Natural killer cell (primary cell): Measurements from ENCODE around the gene MET. TPM values are rescaled to one million over a fixed set of nuclear protein-coding genes. Genes with fewer than 3 reads are reported as not detected.

Experiments used
- ATAC-seq, 3 donors: fragments of 150-1000 bp in 2 of 3; fragments of 200-7000 bp in 1 of 3; cut with Tn5 transposase; 1 replicate in 1 of 3; 2 replicates in 2 of 3; pipeline ENCODE4 v1.10.0; 2021; ENCODE audit warnings: mild to moderate bottlenecking in 2 of 3, moderate library complexity in 2 of 3
- DNase-seq, 2 donors: peaks; one replicate each; pipeline versions ENCODE4 v3.0.0 to v3.0.0-alpha.2; 2013 to 2021; ENCODE audit warnings: mixed read lengths in 1 of 2
- H3K27ac ChIP-seq: one replicate; pipeline ENCODE4 v1.5.1; 2013; ENCODE audit warnings: mild to moderate bottlenecking, low read length
- H3K27me3 ChIP-seq: one replicate; pipeline ENCODE4 v1.6.1; 2013; ENCODE audit warnings: low read length; ENCODE audit not compliant: control insufficient read depth, insufficient read depth
- H3K36me3 ChIP-seq: one replicate; pipeline ENCODE4 v1.6.1; 2013; ENCODE audit warnings: low read length; ENCODE audit not compliant: control insufficient read depth, insufficient read depth
- H3K4me1 ChIP-seq: one replicate; pipeline ENCODE4 v1.6.1; 2013; ENCODE audit warnings: low read length; ENCODE audit not compliant: control insufficient read depth, insufficient read depth
- H3K4me3 ChIP-seq: one replicate; pipeline ENCODE4 v1.5.1; 2013; ENCODE audit warnings: low read length
- H3K9me3 ChIP-seq: one replicate; pipeline ENCODE4 v1.6.1; 2013; ENCODE audit warnings: low read length; ENCODE audit not compliant: control insufficient read depth, insufficient read depth
- H3K27ac Mint-ChIP-seq, 2 donors: one replicate each; pipeline ENCODE4 v1.8.0; 2022; ENCODE audit warnings: mild to moderate bottlenecking in 2 of 2, mixed read lengths in 2 of 2, moderate library complexity in 1 of 2
- H3K27me3 Mint-ChIP-seq, 2 donors: one replicate each; pipeline ENCODE4 v1.8.0; 2022; ENCODE audit warnings: low read depth in 2 of 2, mixed read lengths in 2 of 2
- H3K36me3 Mint-ChIP-seq: one replicate; pipeline ENCODE4 v1.8.0; 2022; ENCODE audit warnings: mixed read lengths
- H3K4me1 Mint-ChIP-seq, 2 donors: one replicate each; pipeline ENCODE4 v1.8.0; 2022; ENCODE audit warnings: mixed read lengths in 2 of 2
- H3K4me3 Mint-ChIP-seq: one replicate; pipeline ENCODE4 v1.8.0; 2022; ENCODE audit warnings: mild to moderate bottlenecking, moderate library complexity, mixed read lengths
- H3K9me3 Mint-ChIP-seq, 2 donors: one replicate each; pipeline ENCODE4 v1.8.0; 2022; ENCODE audit warnings: mixed read lengths in 2 of 2
- WGBS: methylation state at CpG from one replicate; pipeline ENCODE4 v1.1.7; 2013; ENCODE audit warnings: missing lambda C conversion rate; ENCODE audit not compliant: insufficient coverage; 5-methylcytosine and 5-hydroxymethylcytosine counted together
- intact Hi-C: fragments of 100-400 bp; cut with micrococcal nuclease; formaldehyde crosslinking; loops from one replicate; pipeline ENCODE4 v1.14.2; 2022
- total RNA-seq, 4 donors: library from RNA; stranded (reverse); fragments of 120-200 nt in 1 of 4; gene quantifications; one replicate each; pipeline versions ENCODE4 v1.2.3 to v1.2.4, GENCODE V29; 2013 to 2022
- TF ChIP-seq, protein P1 (sequence below): fragments of 200-600 bp; IDR thresholded peaks from one replicate; pipeline ENCODE4 v1.8.0; 2022; ENCODE audit warnings: antibody characterized with exemption

MET gene
- total RNA-seq, 3 donors from 2014 or later (not counting 1 experiment from before 2014, with no cell fraction given): 0.16 TPM; not detected in 2

DNA sequence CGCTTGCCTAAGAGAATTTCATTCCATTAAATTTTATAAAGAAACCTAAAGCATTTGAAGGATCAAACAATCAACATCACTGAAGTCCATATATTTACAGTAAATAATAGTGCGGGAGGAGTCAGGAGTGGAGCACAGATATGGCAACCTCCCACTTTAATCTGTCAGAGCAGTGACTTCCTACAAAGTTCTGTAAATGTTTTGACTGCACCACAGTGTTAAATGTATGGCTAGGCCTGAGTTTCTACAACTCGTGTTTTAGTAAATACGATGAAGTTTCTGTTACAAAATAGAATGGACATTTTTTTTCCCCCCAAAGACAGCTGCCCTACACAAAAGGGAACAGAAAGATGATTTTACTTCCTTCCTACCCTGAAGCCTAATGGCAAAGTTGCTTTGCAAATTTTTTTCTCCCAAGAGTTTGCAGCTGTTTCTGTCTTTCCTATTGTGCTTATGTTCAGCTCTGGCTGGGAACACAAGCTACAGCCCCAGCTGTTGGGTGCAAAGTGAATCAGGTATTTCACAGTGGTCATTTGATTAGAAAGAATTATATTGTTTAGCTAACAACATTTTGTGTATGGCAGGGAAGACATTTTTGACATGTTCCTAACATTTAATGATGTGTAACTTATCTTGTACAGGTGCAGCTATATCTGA, 62.1 kb downstream of the MET start:
- H3K27me3 Mint-ChIP-seq: peaks cover 10 to 18% of the 10 kb centered on the region in 2 donors
- Histone ChIP-seq H3K4me1 (no peaks in the 10 kb centered on the region), H3K4me3 (no peak overlapping the region), H3K36me3 (no peaks in the 10 kb centered on the region), H3K9me3 (no peaks in the 10 kb centered on the region), H3K27ac (no peak overlapping the region), H3K27me3 (no peaks in the 10 kb centered on the region)
- no peaks in the 10 kb centered on the region for H3K36me3 Mint-ChIP-seq
- DNase-seq (no peak), ATAC-seq (no peak)
- intact Hi-C loops: no loop called here
- H3K4me1 Mint-ChIP-seq: no peaks in the 10 kb centered on the region
- H3K27ac Mint-ChIP-seq: no peak overlapping the region
- no peak overlapping the region for H3K4me3 Mint-ChIP-seq
- TF ChIP-seq, protein P1, sequence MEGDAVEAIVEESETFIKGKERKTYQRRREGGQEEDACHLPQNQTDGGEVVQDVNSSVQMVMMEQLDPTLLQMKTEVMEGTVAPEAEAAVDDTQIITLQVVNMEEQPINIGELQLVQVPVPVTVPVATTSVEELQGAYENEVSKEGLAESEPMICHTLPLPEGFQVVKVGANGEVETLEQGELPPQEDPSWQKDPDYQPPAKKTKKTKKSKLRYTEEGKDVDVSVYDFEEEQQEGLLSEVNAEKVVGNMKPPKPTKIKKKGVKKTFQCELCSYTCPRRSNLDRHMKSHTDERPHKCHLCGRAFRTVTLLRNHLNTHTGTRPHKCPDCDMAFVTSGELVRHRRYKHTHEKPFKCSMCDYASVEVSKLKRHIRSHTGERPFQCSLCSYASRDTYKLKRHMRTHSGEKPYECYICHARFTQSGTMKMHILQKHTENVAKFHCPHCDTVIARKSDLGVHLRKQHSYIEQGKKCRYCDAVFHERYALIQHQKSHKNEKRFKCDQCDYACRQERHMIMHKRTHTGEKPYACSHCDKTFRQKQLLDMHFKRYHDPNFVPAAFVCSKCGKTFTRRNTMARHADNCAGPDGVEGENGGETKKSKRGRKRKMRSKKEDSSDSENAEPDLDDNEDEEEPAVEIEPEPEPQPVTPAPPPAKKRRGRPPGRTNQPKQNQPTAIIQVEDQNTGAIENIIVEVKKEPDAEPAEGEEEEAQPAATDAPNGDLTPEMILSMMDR: no peak
- WGBS: 26% methylated on average over 2 of the region's 4 CpGs
- no peaks in the 10 kb centered on the region for H3K9me3 Mint-ChIP-seq

DNA sequence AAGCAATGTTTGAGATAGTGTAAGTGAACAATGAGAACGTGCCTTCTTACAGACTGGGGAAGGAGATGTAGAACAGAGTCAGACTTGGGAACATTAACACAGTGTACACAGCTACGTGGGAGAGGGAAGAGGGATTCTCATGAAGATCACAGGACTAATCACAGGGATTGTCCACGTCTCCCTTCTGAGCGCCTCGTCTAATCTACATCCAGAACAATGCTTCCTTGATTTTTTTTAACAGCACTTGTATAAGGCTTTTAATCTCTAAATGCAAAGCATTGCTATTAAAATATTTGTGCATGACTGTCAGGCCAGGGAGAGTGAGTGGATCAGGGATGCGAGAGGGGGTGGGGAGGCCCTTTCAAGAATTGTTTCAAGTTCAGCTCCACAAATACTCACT, 62.7 kb downstream of the MET start:
- DNase-seq (no peak), ATAC-seq (no peak)
- H3K27ac Mint-ChIP-seq: no peak overlapping the region
- no peaks in the 10 kb centered on the region for H3K9me3 Mint-ChIP-seq
- no peaks in the 10 kb centered on the region for H3K27me3 ChIP-seq
- H3K4me1 ChIP-seq: no peaks in the 10 kb centered on the region
- no peak overlapping the region for H3K4me3 Mint-ChIP-seq
- no peak overlapping the region for H3K4me3 ChIP-seq
- intact Hi-C loops: no loop called here
- no peaks in the 10 kb centered on the region for H3K9me3 ChIP-seq
- no peaks in the 10 kb centered on the region for H3K36me3 Mint-ChIP-seq
- H3K27ac ChIP-seq: no peak overlapping the region
- no peaks in the 10 kb centered on the region for H3K36me3 ChIP-seq
- no peaks in the 10 kb centered on the region for H3K4me1 Mint-ChIP-seq
- WGBS: 79% methylated on average over 4 of the region's 6 CpGs
- TF ChIP-seq, protein P1: no peak
- peaks cover 10 to 18% of the 10 kb centered on the region in 2 donors for H3K27me3 Mint-ChIP-seq

DNA sequence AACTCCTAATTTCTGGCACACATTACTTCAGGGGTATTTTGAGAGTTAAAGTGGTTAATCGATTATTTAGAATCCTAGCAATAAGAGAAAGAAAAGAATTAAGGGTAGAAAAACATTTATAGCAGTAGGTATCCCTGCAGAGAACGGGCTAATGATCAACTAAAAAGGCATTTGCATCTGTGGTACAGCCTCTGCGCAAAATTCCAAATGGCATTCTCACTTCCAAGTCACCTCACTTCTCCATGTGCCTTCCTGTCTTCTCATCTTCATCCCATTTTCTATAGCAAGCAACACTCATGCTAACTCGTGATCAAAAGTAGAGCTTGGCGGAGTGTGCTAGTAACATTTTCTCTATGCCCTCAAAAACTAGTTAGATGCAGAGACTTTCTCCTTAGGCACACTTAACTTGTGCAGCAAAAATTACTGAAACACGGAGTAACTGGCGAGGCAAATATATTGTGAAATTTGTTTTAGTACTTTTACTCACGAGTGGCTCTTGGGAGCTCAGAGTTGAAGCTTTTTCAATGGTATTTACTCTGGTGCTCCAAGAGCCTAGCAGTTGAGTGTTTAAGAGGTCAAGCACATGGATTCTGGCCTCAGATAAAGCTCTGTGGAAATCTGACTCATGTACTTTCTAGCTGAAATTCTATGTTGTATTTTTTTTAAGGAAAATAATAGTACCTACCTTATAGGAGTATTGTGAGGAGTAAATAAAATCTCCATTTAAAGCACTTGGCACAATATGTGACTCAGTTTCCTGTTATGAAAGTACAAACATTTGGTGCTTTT, 65.1 kb downstream of the MET start:
- no peaks in the 10 kb centered on the region for H3K9me3 ChIP-seq
- no peaks in the 10 kb centered on the region for H3K4me1 ChIP-seq
- no peaks in the 10 kb centered on the region for H3K36me3 ChIP-seq
- Mint-ChIP-seq H3K27me3 (peaks cover 10 to 11% of the 10 kb centered on the region in 2 donors), H3K9me3 (no peaks in the 10 kb centered on the region), H3K27ac (no peak overlapping the region), H3K4me3 (no peak overlapping the region), H3K36me3 (no peaks in the 10 kb centered on the region), H3K4me1 (no peaks in the 10 kb centered on the region)
- TF ChIP-seq, protein P1: no peak
- 90% methylated on average over 8 of the region's 8 CpGs for WGBS
- H3K4me3 ChIP-seq: no peak overlapping the region
- intact Hi-C loops: no loop called here
- ATAC-seq: no peak
- H3K27me3 ChIP-seq: no peaks in the 10 kb centered on the region
- DNase-seq: no peak
- H3K27ac ChIP-seq: no peak overlapping the region
